Ovary (tissue), 9 donors: ENCODE data around the gene ATP2B3. TPM values are rescaled to one million over a fixed set of nuclear protein-coding genes. Genes with fewer than 3 reads are reported as not detected.

ENCODE experiments used
- DNase-seq, 5 donors: peaks; one replicate each; pipeline ENCODE4 v3.0.0-alpha.2; 2019 to 2020
- H3K27ac ChIP-seq, 2 donors: fragments of 200-600 bp; one replicate each; pipeline versions ENCODE4 v1.5.1 to v1.8.0; 2019 to 2022
- H3K27me3 ChIP-seq: fragments of 200-600 bp; one replicate; pipeline ENCODE4 v1.8.0; 2022
- H3K36me3 ChIP-seq: fragments of 200-600 bp; sonication (generic); one replicate; pipeline ENCODE4 v1.5.1; 2019
- H3K4me1 ChIP-seq: one replicate; pipeline ENCODE4 v1.8.1; 2013; ENCODE audit warnings: mild to moderate bottlenecking, moderate library complexity; ENCODE audit not compliant: insufficient read depth
- H3K4me3 ChIP-seq: fragments of 200-600 bp; sonication (generic); one replicate; pipeline ENCODE4 v1.5.1; 2017
- H3K9me3 ChIP-seq, 2 donors: fragments of 200-600 bp in 1 of 2; sonication (generic) in 1 of 2; one replicate each; pipeline versions ENCODE4 v1.5.1 to v1.8.1; 2013 to 2019; ENCODE audit warnings: mild to moderate bottlenecking in 1 of 2, moderate library complexity in 1 of 2
- CTCF ChIP-seq, 3 donors: fragments of 450-650 bp in 2 of 3; fragments of 200-600 bp in 1 of 3; IDR thresholded peaks; one replicate each; pipeline versions ENCODE4 v1.5.1 to v1.8.0; 2016 to 2022; ENCODE audit warnings: antibody characterized with exemption in 3 of 3, mild to moderate bottlenecking in 1 of 3
- EP300 ChIP-seq: sonication (generic); formaldehyde crosslinking; IDR thresholded peaks from one replicate; pipeline ENCODE4 v1.6.1; 2017; ENCODE audit warnings: antibody characterized with exemption
- POLR2A ChIP-seq: fragments of 450-650 bp; IDR thresholded peaks from one replicate; pipeline ENCODE4 v1.6.1; 2017; ENCODE audit warnings: antibody characterized with exemption, mild to moderate bottlenecking, moderate library complexity
- WGBS, 3 donors: extraction: QIAGEN DNeasy Blood & Tissue Kit in 1 of 3; methylation state at CpG; one replicate each; pipeline versions ENCODE4 v1.1.5 to v1.1.7; 2013 to 2017; 5-methylcytosine and 5-hydroxymethylcytosine counted together
- intact Hi-C, 4 donors: fragments of 100-400 bp; cut with DNase I; formaldehyde crosslinking; loops; one replicate each; pipeline versions ENCODE4 v1.11.0 to v1.15.1; 2022 to 2023
- polyA plus RNA-seq, 2 donors: library from polyadenylated mRNA; stranded (reverse); fragments of 200-250 nt in 1 of 2; fragments of 350-450 nt in 1 of 2; fragmentation: Illumina TruSeq in 1 of 2; extraction: RNeasy Lipid Tissue Mini Kit (QIAGEN cat#74804) in 1 of 2; gene quantifications; one replicate each; pipeline ENCODE4 v1.2.3, GENCODE V29; 2013 to 2014
- total RNA-seq, 7 donors: library from RNA; depleted of rRNA in 2 of 7; stranded (reverse); fragments of >200 nt in 2 of 7; fragmentation: NEBNext Ultra II Directional in 3 of 7; extraction: Animal tissue kit (Norgen Biotek cat#: 25700) in 3 of 7; gene quantifications; one replicate each; pipeline versions ENCODE4 v1.1.0 to v1.2.4, GENCODE V29; 2016 to 2023
- donor health status: DM: no; HTN: no; CAD: no; lungs with moderate emphysema.
- donor health status: DM: no; HTN: no; CAD: no.
- donor health status: Bipolar disorder and iron deficiency.
- donor health status: DM: yes; HTN: yes; CAD: no.
- donor health status: DM: no; HTN: no; CAD: no.
- donor health status: DM: yes; HTN: yes; CAD: no.

Gene ATP2B3
- total and polyA plus RNA-seq, 9 donors = 0.01 to 1.6 (median 0.25) TPM; not detected in 5

GRCh38 chrX:153526801-153527200 is 9.4 kb downstream of the ATP2B3 start:
- 72 to 86% (median 74%) methylated on average over 10 of the region's 10 CpGs for WGBS, 3 donors
- intact Hi-C loops = no loop called here
- H3K9me3 ChIP-seq = no peaks in the 10 kb centered on the region
- no peaks in the 10 kb centered on the region for H3K4me1 ChIP-seq
- no peak for DNase-seq
- no peak overlapping the region for H3K27ac ChIP-seq
- TF ChIP-seq POLR2A (no peak), CTCF (IDR thresholded peaks at IDR 0.05) (no peak), EP300 (no peak)
- no peaks in the 10 kb centered on the region for H3K27me3 ChIP-seq
- H3K36me3 ChIP-seq = no peaks in the 10 kb centered on the region
- H3K4me3 ChIP-seq = no peak overlapping the region

- Histone ChIP-seq H3K27ac (no peak overlapping the region), H3K4me1 (no peaks in the 10 kb centered on the region), H3K9me3 (no peaks in the 10 kb centered on the region), H3K36me3 (no peaks in the 10 kb centered on the region), H3K4me3 (no peak overlapping the region), H3K27me3 (no peaks in the 10 kb centered on the region)
- no peak for DNase-seq
- 69 to 79% (median 75%) methylated on average over 15 of the region's 15 CpGs for WGBS, 3 donors
- intact Hi-C loops = no loop called here
- TF ChIP-seq POLR2A (no peak), EP300 (no peak), CTCF (IDR thresholded peaks at IDR 0.05) (no peak)
Measured at GRCh38 chrX:153527208-153527607, 9.8 kb downstream of the ATP2B3 start.

- Histone ChIP-seq H3K27me3 (no peaks in the 10 kb centered on the region), H3K27ac (no peak overlapping the region), H3K4me1 (no peaks in the 10 kb centered on the region), H3K4me3 (no peak overlapping the region), H3K36me3 (no peaks in the 10 kb centered on the region), H3K9me3 (no peaks in the 10 kb centered on the region)
- intact Hi-C loops = no loop called here
- 67 to 76% (median 69%) methylated on average over 14 to 20 of the region's 20 CpGs for WGBS, 3 donors
- no peak for DNase-seq
- no peak for TF ChIP-seq CTCF (IDR thresholded peaks at IDR 0.05)
- no peak for TF ChIP-seq EP300
- no peak for TF ChIP-seq POLR2A
Measured at GRCh38 chrX:153530411-153531129, 13.1 kb downstream of the ATP2B3 start.

GRCh38 chrX:153533091-153533490 is 15.6 kb downstream of the ATP2B3 start:
- intact Hi-C loops = no loop called here
- Histone ChIP-seq H3K27me3 (no peaks in the 10 kb centered on the region), H3K36me3 (no peaks in the 10 kb centered on the region), H3K9me3 (no peaks in the 10 kb centered on the region), H3K4me1 (no peaks in the 10 kb centered on the region), H3K4me3 (no peak overlapping the region), H3K27ac (no peak overlapping the region)
- TF ChIP-seq CTCF (IDR thresholded peaks at IDR 0.05) (no peak), EP300 (no peak), POLR2A (no peak)
- DNase-seq = no peak
- WGBS, 3 donors = 62 to 79% (median 62%) methylated on average over 15 of the region's 15 CpGs
